Measurements from ENCODE around the gene OR2K2. TPM values are rescaled to one million over a fixed set of nuclear protein-coding genes. Genes with fewer than 3 reads are reported as not detected.
A peak's percentile ranks its signal among the peaks of the same experiment; 100 is the strongest.
"Not testable (repeated sequence)": the region's sequence is repeated elsewhere in the genome, so short reads cannot be mapped to it uniquely, and the experiment has no call there.

OR2K2 gene
- polyA plus RNA-seq, 2 of the 4 experiments (the other 2 are of a cell fraction): not detected

GRCh38 chr9:111305914-111306313 is 24.1 kb downstream of the OR2K2 start:
- ATAC-seq: no peak
- no peaks in the 10 kb centered on the region for H3K9me3 ChIP-seq
- CTCF ChIA-PET: interaction anchor here (0.6 to 1.0 kb wide), 3 partner anchors 42 to 859 kb away, joined by 3 to 5 read pairs (median 3); no protein-coding TSS in a partner anchor

GRCh38 chr9:111304000-111304399 is 26.0 kb downstream of the OR2K2 start:
- FAIRE-seq, CTCF ChIA-PET: not testable (repeated sequence)

More at GRCh38 chr9:111305914-111306313, 24.1 kb downstream of the OR2K2 start:
- Histone ChIP-seq H3K4me3 (no peak overlapping the region), H3K27ac (no peak overlapping the region), H3K4me2 (no peak overlapping the region), H3K4me1 (peaks cover 2% of the 10 kb centered on the region; the same call in 1 of the 3 replicates)
- 82% methylated on average over 5 of the region's 5 CpGs for whole genome bisulfite sequencing (ENCODE audit: missing lambda C conversion rate)
- DNase-seq (ENCODE audit: low read depth in 1 of 2, low spot score in 1 of 2): no peak
- TF ChIP-seq PHF8 (IDR thresholded peaks at IDR 0.05; ENCODE audit: borderline replicate concordance, low read depth): no peak
- TF ChIP-seq ZNF302 (CRISPR knock-in tag; IDR thresholded peaks at IDR 0.05): no peak
- no peak for TF ChIP-seq MYC (IDR thresholded peaks at IDR 0.05; ENCODE audit: borderline replicate concordance, low read length)
- TF ChIP-seq JUN (IDR thresholded peaks at IDR 0.05): no peak
- TF ChIP-seq ZC3H11A (IDR thresholded peaks at IDR 0.05): no peak
- TF ChIP-seq RARB (CRISPR knock-in tag; IDR thresholded peaks at IDR 0.05): no peak
- TF ChIP-seq USF2 (IDR thresholded peaks at IDR 0.05): no peak
- no peak for TF ChIP-seq SMC3 (IDR thresholded peaks at IDR 0.05)
- no peak for TF ChIP-seq HOXA7 (CRISPR knock-in tag; IDR thresholded peaks at IDR 0.05)
- TF ChIP-seq JUNB (IDR thresholded peaks at IDR 0.05): no peak
- no peak for TF ChIP-seq KDM5A (IDR thresholded peaks at IDR 0.05)
- TF ChIP-seq REST (IDR thresholded peaks at IDR 0.05): no peak
- no peak for TF ChIP-seq NFE2L2 (conservative IDR thresholded peaks at IDR 0.05; ENCODE audit: low read length)
- FAIRE-seq: no peak
- POLR2A ChIA-PET: no interaction called here

GRCh38 chr9:111301195-111301594 is 28.8 kb downstream of the OR2K2 start:
- no peak for FAIRE-seq
- DNase-seq (ENCODE audit: low read depth in 1 of 2, low spot score in 1 of 2): peak in 1 of 2 experiments; percentile 24
- POLR2A ChIA-PET: no interaction called here
- H3K4me3 ChIP-seq: no peak overlapping the region
- 50% methylated on average over 1 of the region's 1 CpG for WGBS (ENCODE audit: missing lambda C conversion rate)
- H3K4me1 ChIP-seq: peaks cover 9% of the 10 kb centered on the region; the same call in 1 of the 3 replicates
- ATAC-seq: no peak
- TF ChIP-seq JUNB (IDR thresholded peaks at IDR 0.05) (peak; percentile 23; the same call in 1 of the 2 replicates), CEBPB (IDR thresholded peaks at IDR 0.05) (peak in 1 of 2 experiments; percentile 17; a peak in 1 of 4 replicates), CTCF (IDR thresholded peaks at IDR 0.05) (no peak)
- peak overlapping the region; percentile 22; the same call in 1 of the 3 replicates for H3K4me2 ChIP-seq
- H3K9me3 ChIP-seq: no peaks in the 10 kb centered on the region; the same call in 2 of the 3 replicates
- peak overlapping the region in 1 of 2 experiments; percentile 46; a peak in 1 of 6 replicates for H3K27ac ChIP-seq
- CTCF ChIA-PET: interaction anchor here (0.9 to 1.5 kb wide), 2 partner anchors 10 to 15 kb away, joined by 3 read pairs; no protein-coding TSS in a partner anchor

More at GRCh38 chr9:111304000-111304399, 26.0 kb downstream of the OR2K2 start:
- H3K9me3 ChIP-seq; ATAC-seq; H3K27ac ChIP-seq; POLR2A ChIA-PET; DNase-seq (ENCODE audit: low read depth in 1 of 2, low spot score in 1 of 2); H3K4me3 ChIP-seq; H3K4me2 ChIP-seq; H3K4me1 ChIP-seq: not testable (repeated sequence)
- 74% methylated on average over 6 of the region's 6 CpGs for WGBS (ENCODE audit: missing lambda C conversion rate)
